HepG2 (cell line): ENCODE measurements around the gene VCP. TPM values are rescaled to one million over a fixed set of nuclear protein-coding genes. Genes with fewer than 3 reads are reported as not detected.

Experiments used
- ATF1 ChIP-seq: IDR thresholded peaks from 2 replicates; pipeline ENCODE4 v1.6.1; 2016; ENCODE audit warnings: mild to moderate bottlenecking, control low read depth
- DNMT3B ChIP-seq: conservative IDR thresholded peaks from 2 replicates; pipeline ENCODE4 v1.6.1; 2016; ENCODE audit warnings: missing biosample characterization, control low read depth
- FUBP1 ChIP-seq: sonication (generic); formaldehyde crosslinking; IDR thresholded peaks from 2 replicates; pipeline ENCODE4 v1.5.1; 2020; ENCODE audit warnings: missing genetic modification reagents, mild to moderate bottlenecking, borderline replicate concordance
- MIER2 ChIP-seq: IDR thresholded peaks from 2 replicates; pipeline ENCODE4 v1.6.1; 2016; ENCODE audit warnings: missing biosample characterization, missing genetic modification reagents
- ONECUT2 ChIP-seq: sonication (generic); formaldehyde crosslinking; IDR thresholded peaks from 2 replicates; pipeline ENCODE4 v1.4.0; 2020; ENCODE audit warnings: missing genetic modification reagents
- ZBTB40 ChIP-seq, 2 experiments: fragments of 450-650 bp in 1 of 2; sonication (generic) in 1 of 2; formaldehyde crosslinking in 1 of 2; IDR thresholded peaks; 2 replicates each; pipeline versions ENCODE4 v1.6.1 to v1.8.0; 2016 to 2022; ENCODE audit warnings: antibody characterized with exemption in 1 of 2, mild to moderate bottlenecking in 1 of 2, missing genetic modification reagents in 1 of 2
- ZFP37 ChIP-seq: sonication (generic); formaldehyde crosslinking; IDR thresholded peaks from 2 replicates; pipeline ENCODE4 v1.4.0; 2020; ENCODE audit warnings: missing genetic modification reagents, borderline replicate concordance
- ZNF276 ChIP-seq: sonication (generic); formaldehyde crosslinking; IDR thresholded peaks from 2 replicates; pipeline ENCODE4 v1.4.0; 2020; ENCODE audit warnings: mild to moderate bottlenecking, low read depth, missing genetic modification reagents
- ZNF597 ChIP-seq: sonication (generic); formaldehyde crosslinking; IDR thresholded peaks from 2 replicates; pipeline ENCODE4 v1.5.0; 2020; ENCODE audit warnings: missing genetic modification reagents
- ZNF614 ChIP-seq: IDR thresholded peaks from 2 replicates; pipeline ENCODE4 v1.6.1; 2018; ENCODE audit warnings: missing biosample characterization, missing genetic modification reagents, inconsistent platforms, borderline replicate concordance
- ZNF639 ChIP-seq: conservative IDR thresholded peaks from 2 replicates; pipeline ENCODE4 v1.6.1; 2018; ENCODE audit warnings: missing genetic modification reagents
- ZNF703 ChIP-seq: sonication (generic); formaldehyde crosslinking; IDR thresholded peaks from 2 replicates; pipeline ENCODE4 v1.5.1; 2020; ENCODE audit warnings: missing genetic modification reagents, mild to moderate bottlenecking, moderate library complexity, borderline replicate concordance
- polyA plus RNA-seq, 8 experiments: library from polyadenylated mRNA; depleted of rRNA in 3 of 8; stranded (reverse) in 7 of 8; unstranded in 1 of 8; fragments of >200 nt; fragmentation: Illumina TruSeq in 4 of 8; extraction: Trizol in 4 of 8; gene quantifications; 2 replicates each; pipeline versions ENCODE4 v1.2.1 to v1.2.3, GENCODE V29; 2011 to 2016; ENCODE audit warnings: low read depth in 4 of 8, missing spikeins in 1 of 8, mixed read lengths in 1 of 8; ENCODE audit not compliant: insufficient read depth in 1 of 8
- total RNA-seq, 5 experiments: library from RNA; depleted of rRNA; stranded (reverse); fragments of >200 nt; fragmentation: Illumina TruSeq; extraction: Trizol; gene quantifications; 2 replicates each; pipeline ENCODE4 v1.2.3, GENCODE V29; 2016; ENCODE audit warnings: low read depth in 1 of 5

Gene VCP
- total and polyA plus RNA-seq, 2 of the 13 experiments (the other 11 are each of a cell fraction or from before 2014, with no cell fraction given), result 143 to 391 TPM

- TF ChIP-seq ZBTB40 (IDR thresholded peaks at IDR 0.05) (no peak), ZBTB40 (CRISPR knock-in tag; IDR thresholded peaks at IDR 0.05) (peak; percentile 85; the same call in 1 of the 2 replicates), DNMT3B (CRISPR knock-in tag) (no peak), ZNF276 (peak; percentile 82), MIER2 (CRISPR knock-in tag) (no peak), ZNF614 (CRISPR knock-in tag) (peak; percentile 71; the same call in 1 of the 2 replicates), ONECUT2 (no peak), ZNF639 (peak; percentile 75), ZNF597 (CRISPR knock-in tag) (no peak), ZFP37 (CRISPR knock-in tag) (peak; percentile 68; the same call in 1 of the 2 replicates), ZNF703 (peak; percentile 68; the same call in 1 of the 2 replicates), FUBP1 (CRISPR knock-in tag) (no peak), ATF1 (CRISPR knock-in tag) (peak; percentile 64)
Observed at GRCh38 chr9:35096035-35096849, 23.8 kb upstream of the VCP start, which contains the start of gene PIGO (continued).
